Activated B cell treated with CpG ODN at 0.5 μM for 24 hours (primary cell): ENCODE results near the gene TMEM158. TPM values are rescaled to one million over a fixed set of nuclear protein-coding genes. Genes with fewer than 3 reads are reported as not detected.

ENCODE experiments used
- ATAC-seq: fragments of 200-7000 bp; cut with Tn5 transposase; one replicate; pipeline ENCODE4 v1.10.0; 2021; ENCODE audit warnings: low read depth, mild to moderate bottlenecking, moderate library complexity
- CTCF ChIA-PET: fragments of 350-600 bp; sonication (Branson Sonifier 250); formaldehyde crosslinking; loops from one replicate; lab custom pipeline; 2021; ENCODE audit warnings: antibody characterized with exemption; lab: Charles Lee
- POLR2A ChIA-PET: fragments of 350-600 bp; sonication (Branson Sonifier 250); formaldehyde crosslinking; loops from one replicate; lab custom pipeline; 2021; ENCODE audit warnings: antibody characterized with exemption; lab: Charles Lee
- DNase-seq: peaks from one replicate; pipeline ENCODE4 v3.0.0; 2022
- H3K27ac Mint-ChIP-seq: one replicate; pipeline ENCODE4 v1.8.0; 2020; ENCODE audit warnings: mixed read lengths
- H3K27me3 Mint-ChIP-seq: one replicate; pipeline ENCODE4 v1.8.0; 2021; ENCODE audit warnings: mixed read lengths
- H3K36me3 Mint-ChIP-seq: one replicate; pipeline ENCODE4 v1.8.0; 2021; ENCODE audit warnings: low read depth, mixed read lengths
- H3K4me1 Mint-ChIP-seq: one replicate; pipeline ENCODE4 v1.8.0; 2021; ENCODE audit warnings: mixed read lengths
- H3K4me3 Mint-ChIP-seq: one replicate; pipeline ENCODE4 v1.8.0; 2020; ENCODE audit warnings: mild to moderate bottlenecking, mixed read lengths
- H3K9me3 Mint-ChIP-seq: one replicate; pipeline ENCODE4 v1.8.0; 2020; ENCODE audit warnings: mixed read lengths
- intact Hi-C: fragments of 100-400 bp; cut with micrococcal nuclease; formaldehyde crosslinking; loops from one replicate; pipeline ENCODE4 v1.15.1; 2024
- total RNA-seq: library from RNA; stranded (reverse); gene quantifications from 2 replicates; pipeline ENCODE4 v1.2.3, GENCODE V29; 2022
- TF ChIP-seq, protein P1 (sequence below): fragments of 200-600 bp; IDR thresholded peaks from one replicate; pipeline ENCODE4 v1.8.0; 2022; ENCODE audit warnings: antibody characterized with exemption, mild to moderate bottlenecking

Gene TMEM158
- total RNA-seq, 1 donor from 2014 or later = 0.13 TPM

DNA sequence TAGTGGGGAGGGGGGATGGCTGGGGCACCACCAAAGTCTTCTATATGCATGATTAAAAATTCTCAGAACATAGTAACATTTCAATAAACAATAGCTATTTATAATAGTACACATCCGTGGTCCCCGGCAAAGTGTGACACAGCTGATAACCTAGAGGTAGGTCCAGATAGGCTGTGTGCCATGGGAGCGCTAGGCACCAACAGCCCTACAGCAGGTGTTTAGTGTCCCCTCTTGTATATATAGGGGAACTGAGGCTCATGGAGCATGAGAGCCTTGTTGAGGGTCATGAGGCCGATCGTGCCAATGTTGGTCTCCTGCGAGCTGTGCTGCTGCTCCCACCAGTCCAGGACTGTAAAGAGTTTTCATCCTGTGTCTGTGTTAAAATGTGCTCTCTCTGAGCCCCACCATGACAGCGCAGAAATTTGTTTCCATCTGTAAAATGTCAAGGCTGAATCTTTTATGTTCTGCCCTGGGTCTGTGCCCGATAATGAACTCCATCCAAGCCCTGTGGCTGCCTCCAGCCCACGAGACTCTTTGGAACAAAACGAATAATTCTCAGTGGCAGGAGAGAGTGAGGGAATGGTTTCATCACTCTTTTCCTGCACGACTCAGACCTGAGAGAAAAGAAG is 14.5 kb downstream of the TMEM158 start:
- Mint-ChIP-seq H3K9me3 (no peaks in the 10 kb centered on the region), H3K4me3 (no peak overlapping the region), H3K4me1 (no peaks in the 10 kb centered on the region), H3K27me3 (peaks cover 13% of the 10 kb centered on the region), H3K27ac (no peak overlapping the region), H3K36me3 (no peaks in the 10 kb centered on the region)
- DNase-seq (no peak), ATAC-seq (no peak)
- TF ChIP-seq, protein P1, sequence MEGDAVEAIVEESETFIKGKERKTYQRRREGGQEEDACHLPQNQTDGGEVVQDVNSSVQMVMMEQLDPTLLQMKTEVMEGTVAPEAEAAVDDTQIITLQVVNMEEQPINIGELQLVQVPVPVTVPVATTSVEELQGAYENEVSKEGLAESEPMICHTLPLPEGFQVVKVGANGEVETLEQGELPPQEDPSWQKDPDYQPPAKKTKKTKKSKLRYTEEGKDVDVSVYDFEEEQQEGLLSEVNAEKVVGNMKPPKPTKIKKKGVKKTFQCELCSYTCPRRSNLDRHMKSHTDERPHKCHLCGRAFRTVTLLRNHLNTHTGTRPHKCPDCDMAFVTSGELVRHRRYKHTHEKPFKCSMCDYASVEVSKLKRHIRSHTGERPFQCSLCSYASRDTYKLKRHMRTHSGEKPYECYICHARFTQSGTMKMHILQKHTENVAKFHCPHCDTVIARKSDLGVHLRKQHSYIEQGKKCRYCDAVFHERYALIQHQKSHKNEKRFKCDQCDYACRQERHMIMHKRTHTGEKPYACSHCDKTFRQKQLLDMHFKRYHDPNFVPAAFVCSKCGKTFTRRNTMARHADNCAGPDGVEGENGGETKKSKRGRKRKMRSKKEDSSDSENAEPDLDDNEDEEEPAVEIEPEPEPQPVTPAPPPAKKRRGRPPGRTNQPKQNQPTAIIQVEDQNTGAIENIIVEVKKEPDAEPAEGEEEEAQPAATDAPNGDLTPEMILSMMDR = no peak
- intact Hi-C loops = loop anchor here (2.0 kb wide), 1 partner anchor 679 kb away; no protein-coding TSS in a partner anchor
- POLR2A ChIA-PET = no interaction called here
- CTCF ChIA-PET = interaction anchor here (2.1 kb wide), 1 partner anchor 170 kb away, joined by 31 read pairs; no protein-coding TSS in a partner anchor

DNA sequence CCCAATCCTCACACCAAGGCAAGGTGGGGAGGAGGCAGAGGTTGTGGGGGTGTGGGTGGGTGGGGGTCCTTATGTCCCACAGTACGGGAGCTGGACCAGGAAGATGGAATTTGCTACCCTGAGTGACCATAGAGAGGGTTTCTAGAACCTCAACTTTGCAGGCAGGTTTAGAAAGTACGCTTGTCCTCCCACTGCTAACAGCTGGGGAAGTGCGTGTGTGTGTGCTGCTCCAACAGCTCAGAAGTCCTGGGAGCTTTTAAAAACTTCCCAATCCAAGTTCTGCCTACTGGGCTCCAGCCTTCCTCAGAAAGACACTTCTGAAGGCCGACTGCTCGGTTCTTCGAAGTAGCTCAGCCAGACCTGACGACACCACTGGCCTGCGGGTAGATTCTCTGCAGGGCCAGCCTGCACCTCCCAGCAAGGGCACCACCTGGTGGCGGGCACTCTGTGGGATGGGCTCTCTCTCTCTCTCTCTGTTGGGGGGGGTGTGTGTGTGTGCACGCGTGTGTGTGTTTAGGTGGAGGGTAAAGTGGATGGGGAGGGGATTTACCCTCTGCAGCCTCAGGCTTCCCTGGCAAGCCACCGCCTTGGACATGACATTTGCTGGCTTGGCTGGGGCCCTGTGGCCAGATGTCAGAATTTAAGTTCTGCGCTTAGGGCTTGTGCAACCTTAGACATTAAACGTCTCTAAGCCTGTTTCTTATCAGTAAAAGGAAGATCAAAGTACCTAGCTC is 15.6 kb downstream of the TMEM158 start:
- ChIA-PET POLR2A (no interaction called here), CTCF (interaction anchor here (0.6 to 2.1 kb wide), 5 partner anchors 19 to 172 kb away, joined by 3 to 31 read pairs (median 4); no protein-coding TSS in a partner anchor)
- Mint-ChIP-seq H3K4me3 (no peak overlapping the region), H3K4me1 (no peaks in the 10 kb centered on the region), H3K9me3 (no peaks in the 10 kb centered on the region), H3K27me3 (peaks cover 13% of the 10 kb centered on the region), H3K36me3 (no peaks in the 10 kb centered on the region), H3K27ac (no peak overlapping the region)
- peak; percentile 29 for DNase-seq
- intact Hi-C loops = loop anchor here (2.0 kb wide), 1 partner anchor 678 kb away; no protein-coding TSS in a partner anchor
- TF ChIP-seq, protein P1 = no peak
- ATAC-seq = peak; percentile 71

DNA sequence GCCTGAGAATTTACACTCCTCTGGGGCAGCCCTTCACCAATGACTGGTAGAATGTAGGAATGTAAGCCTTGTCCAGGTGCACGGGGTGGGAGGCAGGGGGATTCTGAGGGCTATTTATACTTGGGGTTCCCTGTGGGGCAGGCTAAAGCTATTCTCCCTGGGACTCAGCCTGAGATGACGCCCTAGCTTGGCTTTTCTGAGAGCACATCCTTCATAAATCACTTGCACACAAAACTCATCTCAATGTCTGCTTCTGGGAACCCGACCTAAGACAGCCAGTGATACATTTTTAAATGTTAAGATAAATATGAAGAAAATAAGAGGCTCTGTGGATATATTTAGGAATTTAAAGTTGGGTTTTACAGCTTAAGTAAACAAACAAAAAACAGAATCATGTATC is 16.6 kb downstream of the TMEM158 start:
- no peak for ATAC-seq
- POLR2A ChIA-PET = no interaction called here
- intact Hi-C loops = no loop called here

DNA sequence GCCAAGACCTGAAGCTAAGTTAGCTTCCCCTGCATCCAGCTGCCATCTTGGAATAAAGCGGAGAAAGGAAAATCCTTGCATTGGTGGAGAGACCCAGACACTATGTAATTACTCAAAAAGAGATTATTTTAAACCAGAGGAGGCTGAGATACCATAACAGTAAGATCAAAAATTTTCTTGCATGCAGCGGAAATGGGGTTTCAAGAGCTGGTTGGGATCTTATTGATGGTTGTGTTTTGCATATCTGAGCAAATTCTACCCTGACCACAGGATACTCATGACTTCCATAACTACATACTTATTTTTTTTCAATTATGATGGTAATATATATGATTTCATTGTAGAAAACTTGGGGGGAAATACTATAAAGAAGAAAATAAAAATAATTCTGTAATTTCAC is 17.5 kb downstream of the TMEM158 start:
- CTCF ChIA-PET = no interaction called here
- intact Hi-C loops = no loop called here

More for the DNA sequence above, 16.6 kb downstream of the TMEM158 start:
- CTCF ChIA-PET = interaction anchor here (0.9 to 1.4 kb wide), 2 partner anchors 18 to 171 kb away, joined by 3 to 5 read pairs; no protein-coding TSS in a partner anchor
- Mint-ChIP-seq H3K9me3 (no peaks in the 10 kb centered on the region), H3K27me3 (peaks cover 14% of the 10 kb centered on the region), H3K4me3 (no peak overlapping the region), H3K4me1 (no peaks in the 10 kb centered on the region), H3K36me3 (no peaks in the 10 kb centered on the region), H3K27ac (no peak overlapping the region)
- TF ChIP-seq, protein P1 = no peak
- DNase-seq = no peak

More for the DNA sequence above, 17.5 kb downstream of the TMEM158 start:
- POLR2A ChIA-PET = no interaction called here
- ATAC-seq = no peak
- no peaks in the 10 kb centered on the region for H3K9me3 Mint-ChIP-seq
- H3K27ac Mint-ChIP-seq = no peak overlapping the region
- H3K4me3 Mint-ChIP-seq = no peak overlapping the region
- no peak for DNase-seq
- H3K4me1 Mint-ChIP-seq = no peaks in the 10 kb centered on the region
- TF ChIP-seq, protein P1 = no peak
- no peaks in the 10 kb centered on the region for H3K36me3 Mint-ChIP-seq
- H3K27me3 Mint-ChIP-seq = peaks cover 17% of the 10 kb centered on the region
